ENCODE results near the gene SOCS4.
"Not testable (repeated sequence)": the region's sequence is repeated elsewhere in the genome, so short reads cannot be mapped to it uniquely, and the experiment has no call there.

Gene SOCS4

GRCh38 chr14:55052269-55052930, 25.4 kb downstream of the SOCS4 start:
- no peak for DNase-seq

- DNase-seq = no peak
These were observed 26.0 kb downstream of the SOCS4 start for GRCh38 chr14:55053018-55053417.

DNA sequence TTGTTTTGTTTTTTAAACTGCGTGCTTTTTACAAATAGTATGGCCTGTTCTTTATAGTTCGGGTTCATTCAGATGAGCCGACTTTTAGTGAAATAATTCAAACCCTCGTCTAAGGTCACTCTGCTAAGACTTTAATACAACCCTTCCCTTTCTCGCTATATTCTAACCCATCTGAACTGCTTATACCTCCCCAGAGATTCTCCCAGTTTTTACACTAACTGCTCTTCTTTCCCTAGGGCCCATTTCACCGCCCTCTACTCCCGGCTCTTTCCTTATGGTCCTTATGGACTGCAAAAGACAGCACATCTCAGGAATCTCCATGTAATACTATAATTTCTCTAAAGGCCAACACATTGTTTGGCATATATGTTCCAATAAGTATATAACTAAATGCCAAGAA, 26.5 kb downstream of the SOCS4 start:
- no peak for DNase-seq

DNA sequence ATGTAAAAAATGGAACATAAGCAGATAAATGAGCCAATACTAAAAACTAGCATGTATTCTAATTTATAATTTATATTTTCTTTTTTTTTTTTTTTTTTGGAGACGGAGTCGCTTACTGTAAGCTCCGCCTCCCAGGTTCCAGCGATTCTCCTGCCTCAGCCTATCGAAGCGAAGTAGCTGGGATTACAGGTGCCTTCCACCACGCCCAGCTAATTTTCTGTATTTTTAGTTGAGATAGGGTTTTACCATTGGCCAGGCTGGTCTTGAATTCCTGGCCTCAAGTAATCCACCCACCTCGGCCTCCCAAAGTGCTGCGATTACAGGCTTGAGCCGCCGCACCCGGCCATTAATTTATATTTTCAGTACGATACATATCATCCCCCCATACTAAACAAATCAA, 27.1 kb downstream of the SOCS4 start:
- DNase-seq = no peak

GRCh38 chr14:55057919-55058318, 30.9 kb downstream of the SOCS4 start:
- DNase-seq = no peak

DNA sequence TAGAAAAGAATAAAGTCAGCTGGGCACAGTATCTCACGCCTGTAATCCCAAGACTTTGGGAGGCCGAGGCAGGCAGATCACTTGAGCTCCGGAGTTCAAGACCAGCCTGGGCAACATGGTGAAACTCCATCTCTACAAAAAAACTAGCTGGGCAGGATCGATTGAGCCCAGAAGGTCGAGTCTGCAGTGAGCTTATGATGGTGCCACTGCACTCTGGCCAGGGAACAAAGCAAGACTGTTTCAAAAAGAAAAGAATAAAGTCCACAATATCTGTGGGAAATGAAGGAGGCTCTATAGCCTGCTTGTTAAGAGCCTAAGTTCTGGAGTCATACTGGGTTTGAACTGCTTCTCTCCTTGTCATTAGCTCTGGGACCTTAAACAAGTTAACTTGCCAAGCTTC, 32.3 kb downstream of the SOCS4 start:
- no peak for DNase-seq

- no peak for DNase-seq
These were observed 35.7 kb downstream of the SOCS4 start for GRCh38 chr14:55062517-55063351.

- DNase-seq = not testable (repeated sequence)
These were observed 37.9 kb downstream of the SOCS4 start for GRCh38 chr14:55064896-55065295.

GRCh38 chr14:55065411-55065810, 38.4 kb downstream of the SOCS4 start:
- no peak for DNase-seq

GRCh38 chr14:55066223-55066622, 39.2 kb downstream of the SOCS4 start:
- no peak for DNase-seq

DNA sequence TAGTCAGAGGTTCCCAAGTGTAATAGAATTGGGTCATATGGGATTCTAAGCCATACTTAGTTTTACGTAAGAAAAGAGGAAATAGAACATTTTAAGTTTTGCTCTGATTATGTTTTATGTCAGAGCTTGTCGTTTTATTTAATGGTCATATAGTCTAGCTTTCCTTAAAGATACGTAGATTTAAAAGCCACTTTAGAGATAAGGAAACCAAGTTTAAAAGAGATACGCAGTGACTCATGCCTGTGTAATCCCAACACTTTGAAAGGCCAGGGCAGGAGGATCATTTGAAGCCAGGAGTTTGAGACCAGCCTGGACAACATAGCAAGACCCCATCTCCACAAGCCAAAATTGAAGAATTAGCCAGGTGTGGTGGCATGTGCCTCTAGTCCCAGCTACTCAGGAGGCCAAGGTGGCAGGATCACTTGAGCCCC, 44.0 kb downstream of the SOCS4 start:
- no peak for DNase-seq

DNA sequence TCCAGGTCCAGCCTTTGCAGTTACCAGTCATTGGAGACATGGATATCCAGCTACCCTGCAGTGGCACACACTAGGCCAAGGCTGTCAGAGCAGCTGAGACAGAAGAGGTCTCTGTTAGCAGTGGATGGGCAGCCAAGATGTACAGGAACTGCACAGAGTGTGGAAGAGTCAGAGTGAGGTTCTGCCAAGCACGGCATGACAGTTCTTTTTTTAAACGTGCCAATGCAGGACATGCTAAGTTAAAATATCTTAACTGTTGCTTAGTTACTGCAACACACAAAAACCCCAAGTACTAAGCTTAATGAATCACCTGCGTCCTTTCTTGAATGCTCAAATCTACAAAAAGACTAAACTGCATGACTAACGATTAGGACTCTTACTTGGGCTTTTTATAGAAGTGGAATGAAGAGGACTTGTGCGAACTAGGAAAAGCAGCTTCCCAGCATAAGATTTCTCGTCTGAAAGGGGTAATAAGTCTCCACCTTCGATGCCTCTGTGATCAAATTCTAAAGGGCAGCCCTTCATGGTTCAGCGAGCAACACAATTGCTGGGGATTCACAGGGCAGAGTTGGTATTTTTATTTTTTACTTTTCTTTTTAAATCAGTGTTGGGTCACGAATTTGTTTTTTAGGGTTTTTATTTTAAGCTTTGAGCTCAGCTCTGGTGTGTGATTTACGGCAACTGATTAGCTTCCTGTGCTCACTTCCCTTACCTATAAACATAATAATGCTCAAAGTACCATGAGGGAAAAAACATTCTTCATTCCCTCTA, 45.0 kb downstream of the SOCS4 start:
- no peak for DNase-seq

GRCh38 chr14:55073856-55074255, 46.8 kb downstream of the SOCS4 start:
- DNase-seq = no peak

- no peak for DNase-seq
These were observed 47.6 kb downstream of the SOCS4 start for GRCh38 chr14:55074662-55075061.

DNA sequence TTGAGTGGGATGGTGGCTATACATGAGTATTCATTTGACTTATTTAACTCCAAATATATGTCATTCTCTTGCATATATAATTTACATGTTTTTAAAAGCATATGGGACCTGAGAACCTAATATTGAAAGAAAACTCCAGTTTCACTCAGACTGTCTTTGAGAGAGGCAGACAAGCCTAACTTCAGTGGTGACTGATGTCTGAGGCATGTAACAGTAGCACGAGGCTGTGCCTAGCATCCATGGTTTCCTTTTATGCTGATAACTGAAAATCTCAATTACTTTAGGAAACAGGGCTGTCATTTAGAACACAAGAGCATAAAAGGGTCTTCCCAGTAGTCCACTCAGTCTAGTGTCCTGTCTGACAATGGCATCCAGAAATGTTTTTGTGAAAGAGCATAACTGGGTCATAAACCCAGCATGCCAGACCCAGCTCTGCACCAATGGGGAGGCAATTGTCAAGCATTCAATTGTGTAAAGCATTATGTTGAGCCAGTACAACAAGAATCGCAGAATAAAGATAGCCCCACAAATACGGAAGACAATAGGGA, 48.7 kb downstream of the SOCS4 start:
- DNase-seq = no peak

DNA sequence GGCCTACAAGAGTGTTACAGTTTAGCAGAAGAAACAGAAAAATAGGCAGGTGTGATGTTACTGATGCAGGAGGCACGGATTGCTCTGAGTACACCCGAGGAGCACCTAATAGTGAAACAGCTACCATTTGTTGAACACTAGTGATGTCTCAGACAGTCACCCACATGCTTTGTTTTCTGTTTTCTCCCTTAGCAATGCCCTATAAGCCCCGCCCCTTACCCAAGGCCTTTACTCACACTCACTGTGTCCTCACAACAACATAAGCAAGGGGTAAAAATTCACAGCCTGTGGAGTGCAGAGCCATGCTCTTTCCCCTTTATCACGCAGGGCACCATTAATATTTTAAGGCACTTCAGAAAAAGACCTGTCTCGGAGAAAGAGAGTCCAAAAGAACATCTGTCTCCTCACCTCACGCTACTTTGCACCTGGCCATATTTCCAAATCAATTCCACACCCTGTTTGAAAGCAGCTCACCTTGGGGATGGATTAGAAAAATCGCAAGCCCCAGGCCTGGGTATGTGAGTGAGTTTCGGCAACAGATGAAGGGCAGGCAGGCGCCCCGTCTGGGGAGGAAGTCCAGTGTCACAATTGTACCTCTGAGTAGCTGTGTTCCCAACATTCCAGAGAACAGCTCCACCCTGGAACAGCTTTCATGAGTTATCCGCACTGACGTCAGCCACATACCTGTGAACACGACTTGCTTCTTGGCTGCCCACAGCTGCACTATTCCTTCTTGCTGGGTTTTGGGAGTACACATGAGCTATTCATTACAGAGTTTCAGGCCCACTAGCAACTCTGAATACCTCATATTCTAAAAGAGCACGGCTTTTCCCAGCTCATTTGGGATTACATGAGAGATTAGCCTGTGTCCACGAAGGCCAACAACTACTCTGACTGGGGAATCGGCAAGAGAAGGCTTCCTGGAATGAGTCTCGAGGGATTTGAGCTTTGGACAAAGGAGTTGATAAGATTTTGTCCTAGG, 50.4 kb downstream of the SOCS4 start:
- DNase-seq = no peak

- DNase-seq = not testable (repeated sequence)
These were observed 52.9 kb downstream of the SOCS4 start for GRCh38 chr14:55079961-55080360.

DNA sequence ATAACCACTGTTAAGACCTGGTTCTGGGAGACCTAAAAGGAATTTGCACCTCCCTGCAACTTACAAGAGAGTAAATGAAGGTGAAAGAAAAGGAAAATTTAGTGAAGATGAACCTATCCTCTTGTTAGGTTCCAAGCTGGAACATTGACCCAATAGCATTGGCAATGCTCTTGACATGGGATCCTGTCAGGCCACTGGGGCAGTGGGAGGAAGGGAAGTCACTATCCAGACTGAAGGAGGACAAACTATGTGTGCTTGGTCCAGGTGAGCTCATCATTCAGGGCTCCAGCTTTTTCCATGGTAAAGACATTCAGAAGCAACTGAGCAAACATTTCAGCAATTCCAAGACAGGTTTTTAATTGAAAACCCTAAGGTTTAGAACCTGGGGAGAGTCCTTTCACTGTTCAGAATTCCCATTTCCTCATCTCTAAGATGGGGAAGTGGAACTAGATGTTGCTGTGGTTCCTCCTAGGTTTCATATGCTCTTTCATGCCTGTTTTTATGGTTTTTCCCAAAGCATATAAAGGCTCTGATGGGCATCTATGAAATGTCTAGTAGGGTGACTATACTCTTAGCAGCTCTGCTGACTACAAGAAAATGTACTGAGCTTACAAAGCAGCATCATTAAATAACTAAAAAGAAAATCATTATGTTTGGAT, 57.5 kb downstream of the SOCS4 start:
- no peak for DNase-seq

GRCh38 chr14:55085060-55085660, 58.1 kb downstream of the SOCS4 start:
- DNase-seq = no peak

- DNase-seq = no peak
These were observed 59.9 kb downstream of the SOCS4 start for GRCh38 chr14:55086938-55087337.

GRCh38 chr14:55088356-55088755, 61.3 kb downstream of the SOCS4 start:
- DNase-seq = no peak
